ENCODE measurements around the gene SACM1L.

- TF ChIP-seq FOXP1 (IDR thresholded peaks at IDR 0.05) (no peak), FOXP1 (CRISPR knock-in tag; IDR thresholded peaks at IDR 0.05) (no peak), ZNF816 (CRISPR knock-in tag; IDR thresholded peaks at IDR 0.05; ENCODE audit: borderline replicate concordance) (no peak), HNRNPLL (IDR thresholded peaks at IDR 0.05; ENCODE audit: low read depth, low read length, poor library complexity, severe bottlenecking) (no peak), ZNF263 (CRISPR knock-in tag; IDR thresholded peaks at IDR 0.05) (no peak), CC2D1A (CRISPR knock-in tag; IDR thresholded peaks at IDR 0.05) (no peak), NR0B2 (CRISPR knock-in tag; IDR thresholded peaks at IDR 0.05) (no peak)
These were observed 73.6 kb downstream of the SACM1L start for GRCh38 chr3:45762647-45763302.
